HG03432 (cell line): ENCODE measurements around the gene TSPAN17.

ENCODE experiments used
- ATAC-seq: cut with Tn5 transposase; IDR thresholded peaks from one replicate; pipeline ENCODE4 v1.9.1; 2021; ENCODE audit warnings: mild to moderate bottlenecking, moderate library complexity; ENCODE audit not compliant: unreplicated experiment

The TSPAN17 gene

GRCh38 chr5:176700239-176700847, 53.1 kb downstream of the TSPAN17 start:
- ATAC-seq = no peak

- no peak for ATAC-seq
These were observed 55.7 kb downstream of the TSPAN17 start for GRCh38 chr5:176702671-176703641.

GRCh38 chr5:176703857-176704256, 56.6 kb downstream of the TSPAN17 start:
- ATAC-seq = no peak

- ATAC-seq = no peak
These were observed 57.1 kb downstream of the TSPAN17 start for GRCh38 chr5:176704355-176704754.

GRCh38 chr5:176704817-176705216, 57.5 kb downstream of the TSPAN17 start:
- no peak for ATAC-seq
